Skeletal muscle tissue (tissue), 4 donors: ENCODE data around the gene SVOP. TPM values are rescaled to one million over a fixed set of nuclear protein-coding genes. Genes with fewer than 3 reads are reported as not detected.
"Not testable (repeated sequence)": the region's sequence is repeated elsewhere in the genome, so short reads cannot be mapped to it uniquely, and the experiment has no call there.

Source experiments
- H3K27ac ChIP-seq: one replicate; pipeline ENCODE4 v1.7.0; 2013; ENCODE audit warnings: mild to moderate bottlenecking, low read depth, low read length, inconsistent platforms
- H3K27me3 ChIP-seq, 3 donors: one replicate each; pipeline ENCODE4 v1.7.0; 2013; ENCODE audit warnings: low read length in 3 of 3; ENCODE audit not compliant: control insufficient read depth in 3 of 3, insufficient read depth in 3 of 3
- H3K36me3 ChIP-seq, 3 donors: one replicate each; pipeline ENCODE4 v1.7.0; 2013; ENCODE audit warnings: low read length in 3 of 3; ENCODE audit not compliant: control insufficient read depth in 3 of 3, insufficient read depth in 3 of 3
- H3K4me1 ChIP-seq, 3 donors: one replicate each; pipeline ENCODE4 v1.7.0; 2013; ENCODE audit warnings: low read length in 3 of 3, mild to moderate bottlenecking in 3 of 3; ENCODE audit not compliant: control insufficient read depth in 3 of 3, insufficient read depth in 3 of 3
- H3K4me3 ChIP-seq, 3 donors: one replicate each; pipeline ENCODE4 v1.7.0; 2013; ENCODE audit warnings: low read length in 3 of 3
- H3K9ac ChIP-seq, 3 donors: one replicate each; pipeline ENCODE4 v1.7.0; 2013; ENCODE audit warnings: low read length in 3 of 3, mild to moderate bottlenecking in 3 of 3, moderate library complexity in 2 of 3, low read depth in 1 of 3
- H3K9me3 ChIP-seq, 3 donors: one replicate each; pipeline ENCODE4 v1.7.0; 2013; ENCODE audit warnings: low read length in 3 of 3; ENCODE audit not compliant: control insufficient read depth in 3 of 3
- total RNA-seq: library from RNA; depleted of rRNA; stranded (reverse); fragments of >200 nt; gene quantifications from one replicate; pipeline ENCODE4 v1.2.3, GENCODE V29; 2014
- donor health status: Osteomylitis.

SVOP gene
- total RNA-seq, 1 donor from 2014 or later, result under 0.01 TPM

DNA sequence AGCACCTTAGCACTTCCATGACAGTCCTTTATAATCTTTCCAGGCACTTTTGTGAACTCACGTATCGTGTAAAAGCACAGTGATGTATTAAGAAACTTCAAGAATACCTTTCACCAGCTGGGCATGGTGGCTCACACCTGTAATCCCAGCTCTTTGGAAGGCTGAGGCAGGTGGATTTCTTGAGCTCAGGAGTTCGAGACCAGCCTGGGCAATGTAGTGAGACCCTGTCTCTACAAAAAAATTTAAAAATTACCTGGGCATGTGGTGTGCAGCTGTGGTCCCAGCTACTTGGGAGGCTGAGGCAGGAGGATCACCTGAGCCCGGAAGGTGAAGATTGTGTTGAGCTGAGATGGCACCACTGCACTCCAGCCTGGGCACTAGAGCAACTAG lies 33.3 kb upstream of the SVOP start:
- not testable (repeated sequence) for H3K9me3 ChIP-seq, H3K27ac ChIP-seq, H3K27me3 ChIP-seq
- Histone ChIP-seq H3K4me3 (peak overlapping the region in 1 of 3 donors; percentile 96), H3K36me3 (peaks cover 5 to 13% (median 6%) of the 10 kb centered on the region in 3 donors), H3K4me1 (peaks cover 12 to 18% (median 14%) of the 10 kb centered on the region in 3 donors), H3K9ac (peak overlapping the region in 1 of 3 donors; percentile 91)

DNA sequence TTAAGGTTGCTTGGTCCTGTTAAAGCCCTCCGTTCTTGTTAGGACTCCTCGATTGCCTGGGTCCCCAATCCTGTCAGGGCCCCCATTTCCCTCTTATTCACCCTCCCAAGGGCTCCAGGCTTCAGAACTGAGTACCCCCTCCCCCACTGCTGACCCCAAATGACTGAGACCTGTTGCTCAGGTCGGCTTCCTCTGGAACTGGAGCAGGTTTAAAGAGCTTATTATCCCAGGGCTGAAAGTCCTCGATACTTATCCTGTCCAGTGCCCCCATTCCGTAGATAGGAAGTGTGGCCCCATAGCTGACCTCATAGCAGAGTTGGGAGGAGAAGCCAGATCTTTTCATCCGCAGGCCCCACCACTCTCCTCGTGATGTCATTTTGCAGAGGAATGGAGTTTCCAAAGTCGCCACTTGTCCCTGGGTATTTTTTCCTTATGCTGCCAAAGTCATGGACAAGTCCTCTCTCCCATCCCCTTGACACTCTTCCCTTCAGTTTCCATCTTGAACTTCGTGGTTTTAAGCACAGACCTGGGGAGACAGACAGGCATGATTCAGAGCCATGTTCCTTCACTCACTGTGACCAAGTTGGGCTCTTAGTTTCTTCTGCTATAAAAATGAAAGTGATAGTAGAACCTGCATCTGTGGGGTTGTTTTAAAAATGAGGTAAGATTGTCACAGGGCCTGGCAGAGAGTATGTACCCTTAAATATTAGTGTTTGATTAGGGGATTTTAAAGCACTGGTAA lies 32.7 kb upstream of the SVOP start:
- peak overlapping the region; percentile 81 to 96 (median 92) for H3K4me3 ChIP-seq
- H3K36me3 ChIP-seq, result peaks cover 5 to 8% (median 5%) of the 10 kb centered on the region in 3 donors
- H3K27me3 ChIP-seq, result no peaks in the 10 kb centered on the region
- peak overlapping the region; percentile 84 for H3K27ac ChIP-seq
- peak overlapping the region; percentile 91 to 96 (median 93) for H3K9ac ChIP-seq
- H3K9me3 ChIP-seq, result no peaks in the 10 kb centered on the region
- peaks cover 12 to 18% (median 14%) of the 10 kb centered on the region in 3 donors for H3K4me1 ChIP-seq

DNA sequence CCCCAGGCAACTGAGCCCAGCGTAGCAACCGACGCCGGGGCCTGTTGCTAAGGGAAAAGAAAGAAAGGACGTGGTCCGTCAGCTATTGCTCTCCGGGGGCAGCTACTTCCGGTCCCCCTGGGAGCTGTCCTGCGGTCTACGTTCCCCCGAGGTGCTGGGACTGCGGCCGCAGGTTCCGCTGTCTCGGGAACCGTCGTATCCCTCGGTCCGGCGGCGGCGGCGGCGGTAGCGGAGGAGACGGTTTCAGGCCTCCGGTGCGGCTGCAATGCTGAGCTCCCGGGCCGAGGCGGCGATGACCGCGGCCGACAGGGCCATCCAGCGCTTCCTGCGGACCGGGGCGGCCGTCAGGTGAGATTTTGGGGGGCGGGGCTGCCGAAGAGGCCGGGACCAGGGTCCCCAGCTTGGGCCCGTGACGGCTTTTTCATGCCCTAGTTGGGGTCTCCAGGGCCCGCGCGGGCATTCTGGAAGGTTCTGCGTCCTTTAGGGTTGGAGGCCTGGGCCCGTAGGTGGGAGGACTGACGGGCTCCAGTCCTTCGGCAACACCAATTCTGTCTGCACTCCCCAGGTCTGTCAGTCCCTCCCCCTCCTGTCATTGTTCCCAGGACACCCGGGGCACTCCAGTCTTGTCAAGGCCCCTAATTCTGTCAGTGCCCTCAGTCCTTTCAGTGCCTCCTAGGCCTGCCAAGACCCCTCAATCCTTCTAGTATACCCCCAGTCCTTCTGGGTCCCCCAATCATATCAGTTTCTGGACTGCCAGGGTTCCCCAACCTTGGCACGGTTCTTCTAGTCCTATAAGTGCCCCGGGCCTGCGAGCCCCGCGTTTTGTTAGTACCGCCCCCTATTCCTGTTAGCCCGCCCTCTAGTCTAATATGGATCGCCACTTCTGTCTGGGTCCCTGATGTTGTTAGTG lies 31.8 kb upstream of the SVOP start, which contains the start of gene USP30:
TSS of gene USP30 (plus strand) at position 163 of the 910 bp plus-strand sequence. CDS start at position 266, 103 bp downstream.
- Histone ChIP-seq H3K9me3 (no peaks in the 10 kb centered on the region), H3K4me3 (peak within 1 kb of the TSS; percentile 81 to 96 (median 92)), H3K9ac (peak within 1 kb of the TSS; percentile 91 to 96 (median 93)), H3K27ac (peak within 1 kb of the TSS; percentile 84), H3K36me3 (peaks cover 2 to 5% (median 4%) of the 10 kb centered on the region in 3 donors), H3K4me1 (peaks cover 12 to 18% (median 14%) of the 10 kb centered on the region in 3 donors), H3K27me3 (no peaks in the 10 kb centered on the region)

DNA sequence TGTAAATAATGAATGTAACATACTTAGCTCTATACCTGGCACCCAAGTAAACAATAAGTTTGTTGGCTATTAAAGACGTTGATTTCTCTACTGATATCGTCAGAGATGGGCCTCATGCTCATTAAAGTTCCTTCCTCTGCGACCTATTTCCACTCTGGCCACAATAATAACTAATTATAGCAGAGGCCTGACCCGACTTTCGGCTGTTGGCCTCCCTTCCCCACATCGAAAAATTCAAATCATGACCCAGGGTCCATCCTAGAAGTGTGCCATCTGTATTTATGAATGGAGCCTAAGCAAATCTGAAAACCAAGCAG lies 31.2 kb upstream of the SVOP start:
- Histone ChIP-seq H3K4me1 (peaks cover 12 to 18% (median 14%) of the 10 kb centered on the region in 3 donors), H3K9ac (peak overlapping the region; percentile 91 to 96 (median 93)), H3K4me3 (peak overlapping the region; percentile 81 to 96 (median 92)), H3K36me3 (peaks cover 0 to 3% (median 0%) of the 10 kb centered on the region in 3 donors), H3K27me3 (no peaks in the 10 kb centered on the region), H3K27ac (peak overlapping the region; percentile 84), H3K9me3 (no peaks in the 10 kb centered on the region)

DNA sequence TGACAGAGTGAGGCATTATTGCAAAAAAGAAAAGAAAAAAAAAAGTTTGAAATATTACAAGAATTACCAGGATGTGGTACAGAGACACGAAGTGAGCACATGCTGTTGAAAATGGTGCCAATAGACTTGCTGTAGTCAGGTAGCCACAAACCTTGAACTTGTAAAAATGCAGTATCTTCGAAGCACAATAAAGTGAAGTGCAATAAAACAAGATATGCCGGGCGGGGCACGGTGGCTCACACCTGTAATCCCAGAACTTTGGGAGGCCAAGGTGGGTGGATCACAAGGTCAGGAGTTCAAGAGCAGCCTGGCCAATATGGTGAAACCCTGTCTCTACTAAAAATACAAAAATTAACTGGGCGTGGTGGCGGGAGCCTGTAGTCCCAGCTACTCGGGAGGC lies 28.9 kb upstream of the SVOP start:
- H3K4me3 ChIP-seq, H3K27me3 ChIP-seq, H3K9ac ChIP-seq, H3K9me3 ChIP-seq, H3K27ac ChIP-seq, H3K36me3 ChIP-seq: not testable (repeated sequence)
- peaks cover 12 to 18% (median 14%) of the 10 kb centered on the region in 3 donors for H3K4me1 ChIP-seq

DNA sequence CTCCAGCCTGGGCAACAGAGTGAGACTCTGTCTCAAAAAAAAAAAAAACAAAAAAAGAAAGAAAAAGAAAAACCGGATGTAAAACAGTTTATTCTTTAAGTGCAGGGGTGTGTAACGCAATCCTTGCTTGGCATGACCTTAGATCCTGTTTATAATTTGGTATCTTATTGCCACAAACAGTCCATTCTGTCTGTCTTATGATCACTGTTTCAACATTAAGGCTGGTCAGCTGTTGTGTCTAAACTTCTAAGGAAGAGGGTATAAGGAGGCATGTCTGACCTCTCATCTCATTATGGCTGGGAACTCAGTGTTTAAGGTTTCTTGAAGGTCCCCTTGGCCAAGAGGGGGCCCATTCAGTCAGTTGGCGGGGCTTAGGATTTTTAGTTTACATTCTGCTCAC lies 27.8 kb upstream of the SVOP start:
- not testable (repeated sequence) for H3K36me3 ChIP-seq, H3K9ac ChIP-seq, H3K27me3 ChIP-seq, H3K4me3 ChIP-seq, H3K9me3 ChIP-seq, H3K27ac ChIP-seq
- peaks cover 9 to 13% (median 11%) of the 10 kb centered on the region in 3 donors for H3K4me1 ChIP-seq

DNA sequence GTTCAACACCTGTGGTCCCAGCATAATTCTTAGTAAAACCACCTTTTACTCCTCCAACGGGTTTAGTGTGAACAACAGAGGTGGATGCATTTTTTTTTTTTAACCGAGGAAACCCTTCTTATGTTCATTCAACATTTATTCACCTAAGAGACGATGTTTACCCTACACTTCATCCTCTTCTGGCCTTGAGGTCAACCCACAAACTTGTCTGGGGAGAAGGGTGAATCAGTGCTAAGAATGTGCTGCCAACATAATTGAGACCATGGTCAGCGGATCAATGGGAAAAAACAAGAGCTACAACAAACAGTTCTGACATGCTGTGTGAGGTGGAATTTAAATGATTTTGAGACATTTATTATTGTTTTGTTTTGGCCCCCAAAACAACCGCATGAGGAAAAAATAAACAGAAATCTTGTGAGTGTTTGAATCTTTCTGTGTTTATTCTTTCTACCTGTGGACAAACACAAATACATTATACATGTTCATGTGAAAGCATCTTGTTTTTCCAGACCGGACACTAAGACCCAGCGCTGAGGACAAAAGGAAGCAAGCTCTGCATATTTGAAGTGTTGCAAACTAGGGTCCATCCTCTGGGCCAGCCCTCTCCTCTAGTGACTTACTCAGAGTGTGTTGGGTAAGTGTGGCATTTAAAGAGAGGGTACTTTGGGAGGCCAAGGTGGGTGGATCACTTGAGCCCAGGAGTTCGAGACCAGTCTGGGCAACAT lies 26.4 kb upstream of the SVOP start:
- Histone ChIP-seq H3K9ac (no peak overlapping the region), H3K36me3 (no peaks in the 10 kb centered on the region), H3K9me3 (no peaks in the 10 kb centered on the region), H3K4me3 (no peak overlapping the region), H3K27me3 (peaks cover 0 to 2% (median 0%) of the 10 kb centered on the region in 3 donors), H3K27ac (no peak overlapping the region), H3K4me1 (peaks cover 0 to 6% (median 4%) of the 10 kb centered on the region in 3 donors)

DNA sequence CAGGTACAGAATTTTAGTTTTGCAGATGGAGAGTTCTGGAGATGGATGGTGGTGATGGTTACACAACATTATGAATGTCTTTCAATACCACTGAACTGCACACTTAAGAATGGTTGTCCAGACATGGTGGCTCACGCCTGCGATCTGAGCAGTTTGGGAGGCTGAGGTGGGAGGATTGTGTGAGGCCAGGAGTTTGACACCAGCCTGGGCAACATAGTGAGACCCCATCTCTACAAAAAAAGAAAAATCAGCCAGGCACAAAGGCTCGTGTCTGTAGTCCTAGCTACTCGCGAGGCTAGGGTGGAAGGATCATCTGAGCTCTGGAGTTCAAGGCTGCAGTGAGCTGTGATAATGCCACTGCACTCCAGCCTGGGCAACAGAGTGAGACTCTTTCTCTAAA lies 23.4 kb upstream of the SVOP start:
- H3K9me3 ChIP-seq, result peaks cover 0 to 5% (median 0%) of the 10 kb centered on the region in 3 donors
- no peaks in the 10 kb centered on the region for H3K36me3 ChIP-seq
- H3K27me3 ChIP-seq, result peaks cover 0 to 3% (median 0%) of the 10 kb centered on the region in 3 donors
- no peak overlapping the region for H3K4me3 ChIP-seq
- no peak overlapping the region for H3K9ac ChIP-seq
- no peak overlapping the region for H3K27ac ChIP-seq
- no peaks in the 10 kb centered on the region for H3K4me1 ChIP-seq

DNA sequence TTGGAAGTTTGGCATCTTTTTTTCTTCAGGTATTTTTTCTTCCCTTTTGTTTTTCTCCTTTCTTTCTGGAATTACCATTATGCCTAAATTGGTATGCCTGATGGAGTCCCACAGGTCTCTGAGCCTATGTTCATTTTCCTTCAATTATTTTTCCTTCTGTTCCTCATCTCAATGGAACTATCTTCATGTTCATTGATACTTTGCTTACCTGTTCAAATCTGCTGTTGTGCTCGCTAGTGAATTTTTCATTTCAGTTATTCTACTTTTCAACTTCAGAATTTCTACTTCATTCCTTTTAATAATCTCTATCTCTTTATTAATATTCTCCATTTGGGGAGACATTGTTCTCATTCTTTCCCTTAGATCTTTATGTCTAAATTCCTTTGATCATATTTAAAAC lies 16.1 kb upstream of the SVOP start:
- Histone ChIP-seq H3K9me3 (peaks cover 0 to 5% (median 4%) of the 10 kb centered on the region in 3 donors), H3K27me3 (no peaks in the 10 kb centered on the region), H3K27ac (no peak overlapping the region), H3K4me1 (peaks cover 0 to 11% (median 3%) of the 10 kb centered on the region in 3 donors), H3K36me3 (no peaks in the 10 kb centered on the region), H3K9ac (no peak overlapping the region), H3K4me3 (no peak overlapping the region)
